HG03064 (cell line): ENCODE results near the gene ERAL1.
"Not testable (repeated sequence)": the region's sequence is repeated elsewhere in the genome, so short reads cannot be mapped to it uniquely, and the experiment has no call there.

ENCODE experiments used
- ATAC-seq: cut with Tn5 transposase; IDR thresholded peaks from one replicate; pipeline ENCODE4 v1.9.1; 2021; ENCODE audit warnings: low read depth; ENCODE audit not compliant: unreplicated experiment

Gene ERAL1

GRCh38 chr17:28877150-28877711, 22.4 kb downstream of the ERAL1 start:
- ATAC-seq, result not testable (repeated sequence)

- ATAC-seq, result no peak
Observed at GRCh38 chr17:28878158-28878910, 23.5 kb downstream of the ERAL1 start.

- ATAC-seq, result no peak
Observed at GRCh38 chr17:28878981-28879380, 24.2 kb downstream of the ERAL1 start.

- ATAC-seq, result no peak
Observed at GRCh38 chr17:28879886-28880571, 25.2 kb downstream of the ERAL1 start.

- ATAC-seq, result no peak
Observed at GRCh38 chr17:28880572-28880945, 25.7 kb downstream of the ERAL1 start.

GRCh38 chr17:28881533-28882056, 26.8 kb downstream of the ERAL1 start:
- no peak for ATAC-seq

GRCh38 chr17:28882154-28882895, 27.5 kb downstream of the ERAL1 start:
- ATAC-seq, result no peak

GRCh38 chr17:28883967-28884702, 29.3 kb downstream of the ERAL1 start:
- no peak for ATAC-seq

- no peak for ATAC-seq
Observed at GRCh38 chr17:28885363-28885762, 30.5 kb downstream of the ERAL1 start.

- no peak for ATAC-seq
Observed at GRCh38 chr17:28885951-28886350, 31.1 kb downstream of the ERAL1 start.

- no peak for ATAC-seq
Observed at GRCh38 chr17:28887871-28888471, 33.2 kb downstream of the ERAL1 start.

- no peak for ATAC-seq
Observed at GRCh38 chr17:28888832-28889231, 34.0 kb downstream of the ERAL1 start.

- no peak for ATAC-seq
Observed at GRCh38 chr17:28889996-28890395, 35.2 kb downstream of the ERAL1 start.

GRCh38 chr17:28891201-28891600, 36.4 kb downstream of the ERAL1 start:
- no peak for ATAC-seq

GRCh38 chr17:28892024-28892423, 37.2 kb downstream of the ERAL1 start:
- ATAC-seq, result no peak

- ATAC-seq, result not testable (repeated sequence)
Observed at GRCh38 chr17:28893248-28894183, 38.7 kb downstream of the ERAL1 start.

GRCh38 chr17:28895794-28896447, 41.1 kb downstream of the ERAL1 start:
- no peak for ATAC-seq

- no peak for ATAC-seq
Observed at GRCh38 chr17:28896491-28896883, 41.7 kb downstream of the ERAL1 start.
